K562 treated with DMSO at 1 percent for 12 hours (cell line): ENCODE measurements around the gene CAPN2. TPM values are rescaled to one million over a fixed set of nuclear protein-coding genes. Genes with fewer than 3 reads are reported as not detected.

ENCODE experiments used
- total RNA-seq: library from RNA; unstranded; fragments of 300-600 nt; gene quantifications from 2 replicates; pipeline ENCODE4 v1.2.3, GENCODE V29; 2022; ENCODE audit not compliant: insufficient read depth

CAPN2 gene
- total RNA-seq, result 46.0 and 89.3 TPM in 2 replicates

DNA sequence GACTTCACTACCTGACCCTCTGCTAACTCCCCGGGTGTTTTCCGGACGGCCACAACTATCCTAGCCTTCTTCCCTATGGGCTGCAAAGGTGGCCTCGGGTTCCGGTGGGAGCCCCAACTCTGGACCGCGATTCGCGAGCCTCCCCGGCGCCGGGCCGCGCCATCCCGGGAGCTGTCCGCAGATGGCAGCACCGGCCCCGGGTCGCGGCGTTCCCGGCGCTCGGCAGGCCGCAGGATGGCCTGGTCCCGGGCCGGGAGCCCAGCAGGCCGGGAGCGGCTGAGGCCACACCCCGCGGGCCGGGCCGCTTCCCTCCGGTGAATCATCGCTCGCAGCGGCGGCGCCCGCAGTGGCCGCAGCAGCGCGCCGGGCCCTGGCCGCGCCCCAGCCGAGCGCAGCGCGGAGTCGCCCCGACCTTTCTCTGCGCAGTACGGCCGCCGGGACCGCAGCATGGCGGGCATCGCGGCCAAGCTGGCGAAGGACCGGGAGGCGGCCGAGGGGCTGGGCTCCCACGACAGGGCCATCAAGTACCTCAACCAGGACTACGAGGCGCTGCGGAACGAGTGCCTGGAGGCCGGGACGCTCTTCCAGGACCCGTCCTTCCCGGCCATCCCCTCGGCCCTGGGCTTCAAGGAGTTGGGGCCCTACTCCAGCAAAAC lies at the start of gene CAPN2:
TSS of gene CAPN2 (plus strand) at position 346 of the 656 bp plus-strand sequence. CDS start at position 448, 102 bp downstream.

DNA sequence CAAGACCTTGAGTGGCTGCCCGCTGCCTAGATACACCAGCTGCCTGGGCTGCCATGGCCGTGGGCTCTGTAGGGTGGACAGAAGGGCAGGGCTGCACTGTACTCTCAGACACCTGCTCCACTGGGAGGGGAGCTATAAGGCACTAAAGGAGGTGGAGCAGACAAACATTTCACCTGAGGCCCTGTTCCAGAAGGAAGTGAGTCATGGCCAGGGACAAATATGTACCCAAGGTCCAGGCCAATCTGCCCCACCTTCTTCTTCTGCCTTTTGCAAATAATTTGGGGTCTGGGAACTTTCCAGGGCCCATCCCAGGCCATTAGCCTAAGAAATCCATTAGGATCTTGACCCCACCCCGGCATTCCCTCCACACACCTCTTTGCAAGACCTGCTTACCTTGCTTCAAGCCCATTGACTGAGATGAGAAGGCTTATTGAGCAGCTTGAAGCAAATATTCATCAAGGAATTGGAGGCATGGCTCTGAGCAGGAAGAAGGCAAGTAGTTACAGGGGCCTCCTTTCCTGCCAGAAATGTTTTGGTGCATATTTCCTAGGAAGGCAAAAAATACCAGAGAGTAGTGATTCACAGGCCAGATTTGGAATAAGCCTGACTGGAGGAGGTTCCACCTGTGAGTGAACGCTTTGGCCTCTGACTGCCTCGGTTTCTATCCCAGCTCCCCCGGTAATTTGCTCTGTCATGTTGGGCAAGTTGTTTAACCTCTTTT lies 46.6 kb upstream of the CAPN2 start, which contains the start of gene CAPN8:
TSS of gene CAPN8 (minus strand) at position 110 of the 721 bp plus-strand sequence. CDS start at position 55, 55 bp downstream.

Other genes starting within 250 kb of the CAPN2 start
- gene CAPN8, start 46.8 kb upstream of the CAPN2 start, total RNA-seq, result not detected in 2 replicates
- gene TP53BP2, start 133.4 kb downstream of the CAPN2 start, total RNA-seq, result 10.1 and 36.4 TPM in 2 replicates